Measurements from ENCODE around the gene IGSF3. TPM values are rescaled to one million over a fixed set of nuclear protein-coding genes. Genes with fewer than 3 reads are reported as not detected.

Gene IGSF3
- total and polyA plus RNA-seq, 2 experiments from 2014 or later: 7.3 to 37.8 TPM

DNA sequence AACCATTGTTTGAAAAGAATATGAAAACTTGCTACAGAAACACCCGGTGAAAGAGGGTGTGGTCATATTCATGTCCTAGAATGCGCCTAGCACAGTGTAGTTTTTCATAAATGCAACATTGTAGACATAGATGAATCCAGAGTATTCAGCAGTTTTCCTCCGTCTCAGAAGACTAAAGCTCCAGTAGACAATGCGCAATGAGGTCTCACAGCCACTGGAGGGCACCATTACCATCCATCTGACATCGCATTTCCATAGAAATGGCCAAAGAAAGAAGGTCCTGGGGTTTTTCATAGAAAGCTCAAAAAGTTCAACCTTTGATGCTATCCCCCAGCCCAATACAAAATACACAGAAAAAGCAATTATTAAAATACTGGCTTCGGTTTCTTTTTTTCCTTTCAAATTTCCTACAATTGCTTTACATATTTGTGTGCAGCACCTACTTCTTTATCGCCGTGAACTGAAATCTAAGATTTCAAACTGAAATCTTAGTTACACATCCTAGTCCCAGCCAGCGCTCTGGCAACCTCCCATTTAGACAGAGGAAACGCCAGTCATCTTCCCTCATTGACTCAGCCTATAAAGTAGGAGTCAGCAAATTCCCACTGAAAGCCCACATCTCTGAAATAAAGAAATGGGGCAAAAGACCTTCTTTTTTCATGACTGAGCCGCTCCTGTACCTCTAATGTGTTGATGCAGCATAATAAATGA is 92.8 kb downstream of the IGSF3 start:
- no peak overlapping the region for H2AFZ ChIP-seq
- no peak overlapping the region for H3K27ac ChIP-seq (ENCODE audit: low read depth)
- no peak overlapping the region for H3K4me3 ChIP-seq
- no peak for ATAC-seq
- no peaks in the 10 kb centered on the region for H4K20me1 ChIP-seq (replicated peaks; ENCODE audit: insufficient read depth)
- no peaks in the 10 kb centered on the region for H3K9me3 Mint-ChIP-seq
- peaks cover 8% of the 10 kb centered on the region for H3K27me3 ChIP-seq (ENCODE audit: insufficient read depth)
- H3K4me3 Mint-ChIP-seq: no peak overlapping the region
- no peaks in the 10 kb centered on the region; the same call in 1 of the 2 replicates for H3F3A ChIP-seq (replicated peaks; ENCODE audit: low read depth)
- H3K36me3 ChIP-seq (ENCODE audit: insufficient read depth): 0 out of 2 replicates have a peak, but pooled peaks cover 6% of the 10 kb centered on the region
- peaks cover 3% of the 10 kb centered on the region for H3K36me3 Mint-ChIP-seq (ENCODE audit: low read depth)
- H3K4me2 ChIP-seq: no peak overlapping the region
- H3K27ac Mint-ChIP-seq: peak overlapping the region; percentile 60
- H3K4me1 Mint-ChIP-seq: peaks cover 25% of the 10 kb centered on the region
- H3K79me2 ChIP-seq (replicated peaks; ENCODE audit: insufficient read depth): no peaks in the 10 kb centered on the region
- TF ChIP-seq, protein P1, sequence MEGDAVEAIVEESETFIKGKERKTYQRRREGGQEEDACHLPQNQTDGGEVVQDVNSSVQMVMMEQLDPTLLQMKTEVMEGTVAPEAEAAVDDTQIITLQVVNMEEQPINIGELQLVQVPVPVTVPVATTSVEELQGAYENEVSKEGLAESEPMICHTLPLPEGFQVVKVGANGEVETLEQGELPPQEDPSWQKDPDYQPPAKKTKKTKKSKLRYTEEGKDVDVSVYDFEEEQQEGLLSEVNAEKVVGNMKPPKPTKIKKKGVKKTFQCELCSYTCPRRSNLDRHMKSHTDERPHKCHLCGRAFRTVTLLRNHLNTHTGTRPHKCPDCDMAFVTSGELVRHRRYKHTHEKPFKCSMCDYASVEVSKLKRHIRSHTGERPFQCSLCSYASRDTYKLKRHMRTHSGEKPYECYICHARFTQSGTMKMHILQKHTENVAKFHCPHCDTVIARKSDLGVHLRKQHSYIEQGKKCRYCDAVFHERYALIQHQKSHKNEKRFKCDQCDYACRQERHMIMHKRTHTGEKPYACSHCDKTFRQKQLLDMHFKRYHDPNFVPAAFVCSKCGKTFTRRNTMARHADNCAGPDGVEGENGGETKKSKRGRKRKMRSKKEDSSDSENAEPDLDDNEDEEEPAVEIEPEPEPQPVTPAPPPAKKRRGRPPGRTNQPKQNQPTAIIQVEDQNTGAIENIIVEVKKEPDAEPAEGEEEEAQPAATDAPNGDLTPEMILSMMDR (conservative IDR thresholded peaks at IDR 0.05; ENCODE audit: low read depth in 2 of 2): peak; percentile 94
- TF ChIP-seq CREB1 (CRISPR knock-in tag; IDR thresholded peaks at IDR 0.05; ENCODE audit: low read depth): no peak
- peak; percentile 86 for DNase-seq (ENCODE audit: low spot score)
- H3K9me2 ChIP-seq (ENCODE audit: insufficient read depth): no peaks in the 10 kb centered on the region
- peaks cover 22% of the 10 kb centered on the region for H3K4me1 ChIP-seq (ENCODE audit: insufficient read depth)
- H3K27me3 Mint-ChIP-seq (ENCODE audit: insufficient read depth, low read depth, poor library complexity): peaks cover 12% of the 10 kb centered on the region

DNA sequence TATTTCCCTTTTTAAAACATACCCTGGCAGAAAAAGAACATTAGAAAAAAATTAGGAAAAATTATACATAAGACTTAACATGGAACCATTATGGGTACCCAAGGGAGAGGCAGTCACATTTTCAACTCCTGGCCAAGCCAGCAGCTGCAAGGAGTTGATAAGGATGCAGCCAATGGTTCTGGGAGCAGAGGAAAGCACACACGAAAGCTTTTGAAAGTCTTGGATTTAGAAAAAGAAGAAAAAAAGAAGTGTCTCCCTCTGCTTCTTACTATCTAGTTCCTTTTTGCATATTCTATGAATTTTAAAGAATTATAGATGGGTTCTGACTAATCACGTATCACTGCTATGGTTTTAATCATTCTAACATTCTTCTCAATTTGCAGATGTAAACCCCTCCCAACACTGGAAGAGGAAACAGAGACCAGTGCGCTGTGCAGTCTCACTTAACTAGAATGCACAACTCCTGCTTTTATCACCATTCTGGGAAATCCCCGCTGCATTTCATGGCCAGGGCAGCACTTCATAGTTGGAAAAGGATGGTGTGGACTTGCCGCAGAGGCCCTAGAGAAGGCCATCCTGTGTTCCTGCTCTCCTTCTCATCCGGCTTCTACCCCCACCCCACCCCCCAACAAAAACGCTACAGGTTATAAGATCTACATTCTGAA is 94.0 kb downstream of the IGSF3 start:
- no peak overlapping the region for H2AFZ ChIP-seq
- no peaks in the 10 kb centered on the region for H3K79me2 ChIP-seq (replicated peaks; ENCODE audit: insufficient read depth)
- peaks cover 3% of the 10 kb centered on the region; the same call in 2 of the 3 replicates for H3K36me3 Mint-ChIP-seq (ENCODE audit: low read depth)
- no peak overlapping the region for H3K27ac Mint-ChIP-seq
- peaks cover 14% of the 10 kb centered on the region for H3K27me3 Mint-ChIP-seq (ENCODE audit: insufficient read depth, low read depth, poor library complexity)
- DNase-seq (ENCODE audit: low spot score) (no peak), ATAC-seq (no peak)
- H3K4me3 Mint-ChIP-seq: no peak overlapping the region; the same call in 2 of the 3 replicates
- no peaks in the 10 kb centered on the region; the same call in 1 of the 2 replicates for H3F3A ChIP-seq (replicated peaks; ENCODE audit: low read depth)
- peaks cover 8% of the 10 kb centered on the region for H3K27me3 ChIP-seq (ENCODE audit: insufficient read depth)
- 0 out of 2 replicates have a peak, but pooled peaks cover 6% of the 10 kb centered on the region for H3K36me3 ChIP-seq (ENCODE audit: insufficient read depth)
- H3K27ac ChIP-seq (ENCODE audit: low read depth): no peak overlapping the region
- no peak overlapping the region for H3K4me3 ChIP-seq
- TF ChIP-seq STAT1 (IDR thresholded peaks at IDR 0.05; ENCODE audit: unreplicated experiment) (no peak), ZNF331 (CRISPR knock-in tag; IDR thresholded peaks at IDR 0.05; ENCODE audit: low read depth) (no peak), ZNF114 (CRISPR knock-in tag; IDR thresholded peaks at IDR 0.05) (no peak), CREB1 (CRISPR knock-in tag; IDR thresholded peaks at IDR 0.05; ENCODE audit: low read depth) (no peak), POLR2AphosphoS5 (IDR thresholded peaks at IDR 0.05; ENCODE audit: low read depth) (no peak), EZH2phosphoT487 (IDR thresholded peaks at IDR 0.05; ENCODE audit: unreplicated experiment) (no peak)
- TF ChIP-seq, protein P1 (conservative IDR thresholded peaks at IDR 0.05; ENCODE audit: low read depth in 2 of 2): no peak
- TF ChIP-seq, protein P2, sequence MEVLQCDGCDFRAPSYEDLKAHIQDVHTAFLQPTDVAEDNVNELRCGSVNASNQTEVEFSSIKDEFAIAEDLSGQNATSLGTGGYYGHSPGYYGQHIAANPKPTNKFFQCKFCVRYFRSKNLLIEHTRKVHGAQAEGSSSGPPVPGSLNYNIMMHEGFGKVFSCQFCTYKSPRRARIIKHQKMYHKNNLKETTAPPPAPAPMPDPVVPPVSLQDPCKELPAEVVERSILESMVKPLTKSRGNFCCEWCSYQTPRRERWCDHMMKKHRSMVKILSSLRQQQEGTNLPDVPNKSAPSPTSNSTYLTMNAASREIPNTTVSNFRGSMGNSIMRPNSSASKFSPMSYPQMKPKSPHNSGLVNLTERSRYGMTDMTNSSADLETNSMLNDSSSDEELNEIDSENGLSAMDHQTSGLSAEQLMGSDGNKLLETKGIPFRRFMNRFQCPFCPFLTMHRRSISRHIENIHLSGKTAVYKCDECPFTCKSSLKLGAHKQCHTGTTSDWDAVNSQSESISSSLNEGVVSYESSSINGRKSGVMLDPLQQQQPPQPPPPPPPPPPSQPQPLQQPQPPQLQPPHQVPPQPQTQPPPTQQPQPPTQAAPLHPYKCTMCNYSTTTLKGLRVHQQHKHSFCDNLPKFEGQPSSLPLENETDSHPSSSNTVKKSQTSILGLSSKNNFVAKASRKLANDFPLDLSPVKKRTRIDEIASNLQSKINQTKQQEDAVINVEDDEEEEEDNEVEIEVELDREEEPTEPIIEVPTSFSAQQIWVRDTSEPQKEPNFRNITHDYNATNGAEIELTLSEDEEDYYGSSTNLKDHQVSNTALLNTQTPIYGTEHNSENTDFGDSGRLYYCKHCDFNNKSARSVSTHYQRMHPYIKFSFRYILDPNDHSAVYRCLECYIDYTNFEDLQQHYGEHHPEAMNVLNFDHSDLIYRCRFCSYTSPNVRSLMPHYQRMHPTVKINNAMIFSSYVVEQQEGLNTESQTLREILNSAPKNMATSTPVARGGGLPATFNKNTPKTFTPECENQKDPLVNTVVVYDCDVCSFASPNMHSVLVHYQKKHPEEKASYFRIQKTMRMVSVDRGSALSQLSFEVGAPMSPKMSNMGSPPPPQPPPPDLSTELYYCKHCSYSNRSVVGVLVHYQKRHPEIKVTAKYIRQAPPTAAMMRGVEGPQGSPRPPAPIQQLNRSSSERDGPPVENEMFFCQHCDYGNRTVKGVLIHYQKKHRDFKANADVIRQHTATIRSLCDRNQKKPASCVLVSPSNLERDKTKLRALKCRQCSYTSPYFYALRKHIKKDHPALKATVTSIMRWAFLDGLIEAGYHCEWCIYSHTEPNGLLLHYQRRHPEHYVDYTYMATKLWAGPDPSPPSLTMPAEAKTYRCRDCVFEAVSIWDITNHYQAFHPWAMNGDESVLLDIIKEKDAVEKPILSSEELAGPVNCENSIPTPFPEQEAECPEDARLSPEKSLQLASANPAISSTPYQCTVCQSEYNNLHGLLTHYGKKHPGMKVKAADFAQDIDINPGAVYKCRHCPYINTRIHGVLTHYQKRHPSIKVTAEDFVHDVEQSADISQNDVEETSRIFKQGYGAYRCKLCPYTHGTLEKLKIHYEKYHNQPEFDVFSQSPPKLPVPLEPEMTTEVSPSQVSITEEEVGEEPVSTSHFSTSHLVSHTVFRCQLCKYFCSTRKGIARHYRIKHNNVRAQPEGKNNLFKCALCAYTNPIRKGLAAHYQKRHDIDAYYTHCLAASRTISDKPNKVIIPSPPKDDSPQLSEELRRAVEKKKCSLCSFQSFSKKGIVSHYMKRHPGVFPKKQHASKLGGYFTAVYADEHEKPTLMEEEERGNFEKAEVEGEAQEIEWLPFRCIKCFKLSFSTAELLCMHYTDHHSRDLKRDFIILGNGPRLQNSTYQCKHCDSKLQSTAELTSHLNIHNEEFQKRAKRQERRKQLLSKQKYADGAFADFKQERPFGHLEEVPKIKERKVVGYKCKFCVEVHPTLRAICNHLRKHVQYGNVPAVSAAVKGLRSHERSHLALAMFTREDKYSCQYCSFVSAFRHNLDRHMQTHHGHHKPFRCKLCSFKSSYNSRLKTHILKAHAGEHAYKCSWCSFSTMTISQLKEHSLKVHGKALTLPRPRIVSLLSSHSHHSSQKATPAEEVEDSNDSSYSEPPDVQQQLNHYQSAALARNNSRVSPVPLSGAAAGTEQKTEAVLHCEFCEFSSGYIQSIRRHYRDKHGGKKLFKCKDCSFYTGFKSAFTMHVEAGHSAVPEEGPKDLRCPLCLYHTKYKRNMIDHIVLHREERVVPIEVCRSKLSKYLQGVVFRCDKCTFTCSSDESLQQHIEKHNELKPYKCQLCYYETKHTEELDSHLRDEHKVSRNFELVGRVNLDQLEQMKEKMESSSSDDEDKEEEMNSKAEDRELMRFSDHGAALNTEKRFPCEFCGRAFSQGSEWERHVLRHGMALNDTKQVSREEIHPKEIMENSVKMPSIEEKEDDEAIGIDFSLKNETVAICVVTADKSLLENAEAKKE (CRISPR knock-in tag; IDR thresholded peaks at IDR 0.05): no peak
- H3K9me3 Mint-ChIP-seq: no peaks in the 10 kb centered on the region
- no peaks in the 10 kb centered on the region for H4K20me1 ChIP-seq (replicated peaks; ENCODE audit: insufficient read depth)
- H3K4me1 Mint-ChIP-seq: peaks cover 30% of the 10 kb centered on the region
- H3K4me2 ChIP-seq: no peak overlapping the region
- no peaks in the 10 kb centered on the region for H3K9me2 ChIP-seq (ENCODE audit: insufficient read depth)
- peaks cover 22% of the 10 kb centered on the region for H3K4me1 ChIP-seq (ENCODE audit: insufficient read depth)
